Smooth muscle cell (in vitro differentiated cells): ENCODE results near the gene KAZN. TPM values are rescaled to one million over a fixed set of nuclear protein-coding genes. Genes with fewer than 3 reads are reported as not detected.

Experiments
- DNase-seq: peaks from one replicate; lab custom pipeline; 2025; ENCODE audit not compliant: unreplicated experiment; lab: John Stamatoyannopoulos, UW
- H2AFZ ChIP-seq: fragments of 200-600 bp; sonication (generic); 2 replicates; pipeline ENCODE4 v1.6.0; 2016; ENCODE audit warnings: antibody characterized with exemption, low read depth, mild to moderate bottlenecking
- H3F3A ChIP-seq: fragments of 200-600 bp; sonication (generic); 2 replicates; pipeline ENCODE4 v1.6.0; 2017; ENCODE audit warnings: antibody characterized with exemption, low read depth
- H3K27ac ChIP-seq: fragments of 200-600 bp; sonication (generic); 2 replicates; pipeline ENCODE4 v1.5.1; 2016; ENCODE audit warnings: low read depth, mild to moderate bottlenecking
- H3K27me3 ChIP-seq: fragments of 200-600 bp; sonication (generic); 2 replicates; pipeline ENCODE4 v1.6.1; 2016; ENCODE audit warnings: low read depth, mild to moderate bottlenecking
- H3K36me3 ChIP-seq: fragments of 200-600 bp; sonication (generic); 2 replicates; pipeline ENCODE4 v1.5.1; 2016; ENCODE audit warnings: low read depth
- H3K4me1 ChIP-seq: fragments of 200-600 bp; sonication (generic); 2 replicates; pipeline ENCODE4 v1.5.1; 2016; ENCODE audit warnings: low read depth
- H3K4me2 ChIP-seq: fragments of 200-600 bp; sonication (generic); 2 replicates; pipeline ENCODE4 v1.6.0; 2016; ENCODE audit warnings: mild to moderate bottlenecking
- H3K4me3 ChIP-seq: fragments of 200-600 bp; sonication (generic); 2 replicates; pipeline ENCODE4 v1.5.1; 2016; ENCODE audit warnings: mild to moderate bottlenecking
- H3K79me2 ChIP-seq: fragments of 200-600 bp; sonication (generic); 2 replicates; pipeline ENCODE4 v1.6.0; 2016; ENCODE audit warnings: low read depth, mild to moderate bottlenecking
- H3K9ac ChIP-seq: fragments of 200-600 bp; sonication (generic); 2 replicates; pipeline ENCODE4 v1.6.0; 2016; ENCODE audit warnings: low read depth
- H3K9me3 ChIP-seq: fragments of 200-600 bp; sonication (generic); replicated peaks from 2 replicates; pipeline ENCODE4 v1.5.1; 2016; ENCODE audit warnings: low read depth
- H4K20me1 ChIP-seq: fragments of 200-600 bp; sonication (generic); 2 replicates; pipeline ENCODE4 v1.6.0; 2016; ENCODE audit warnings: low read depth
- CTCF ChIP-seq: fragments of 200-600 bp; sonication (generic); IDR thresholded peaks from 2 replicates; pipeline ENCODE4 v1.5.1; 2017; ENCODE audit warnings: borderline replicate concordance, mild to moderate bottlenecking, antibody characterized with exemption; ENCODE audit not compliant: insufficient read depth, poor library complexity, severe bottlenecking
- WGBS: methylation state at CpG from one replicate; pipeline ENCODE4 v1.1.7; 2016; ENCODE audit warnings: low lambda C conversion rate; 5-methylcytosine and 5-hydroxymethylcytosine counted together
- polyA plus RNA-seq: library from polyadenylated mRNA; unstranded; fragments of >200 nt; fragmentation: Nextera tagmentation; extraction: Ambion mirVana; gene quantifications from 2 replicates; pipeline ENCODE4 v1.2.1, GENCODE V29; 2016
- total RNA-seq: library from RNA; depleted of rRNA; stranded (reverse); fragments of >200 nt; gene quantifications from 2 replicates; pipeline ENCODE4 v1.2.3, GENCODE V29; 2014

Gene KAZN
- total and polyA plus RNA-seq, 2 experiments from 2014 or later = 6.3 to 8.2 TPM

GRCh38 chr1:15148004-15148403, 549.5 kb downstream of the KAZN start:
- H3K79me2 ChIP-seq = no peaks in the 10 kb centered on the region
- H3K4me1 ChIP-seq = no peaks in the 10 kb centered on the region
- no peak for DNase-seq
- no peak overlapping the region for H3K4me3 ChIP-seq
- no peaks in the 10 kb centered on the region for H3K27me3 ChIP-seq
- no peak for TF ChIP-seq CTCF
- no peak overlapping the region for H3K4me2 ChIP-seq
- H4K20me1 ChIP-seq = no peaks in the 10 kb centered on the region
- no peaks in the 10 kb centered on the region for H3K9me3 ChIP-seq
- whole genome bisulfite sequencing = 82% methylated on average over 6 of the region's 6 CpGs
- no peak overlapping the region for H3K27ac ChIP-seq
- H3F3A ChIP-seq = peaks cover 15% of the 10 kb centered on the region
- H2AFZ ChIP-seq = no peak overlapping the region
- no peaks in the 10 kb centered on the region for H3K36me3 ChIP-seq
- no peak overlapping the region for H3K9ac ChIP-seq

- H3K27ac ChIP-seq = no peak overlapping the region
- no peak overlapping the region for H3K4me2 ChIP-seq
- H3K4me1 ChIP-seq = no peaks in the 10 kb centered on the region
- no peaks in the 10 kb centered on the region for H3K36me3 ChIP-seq
- no peak overlapping the region for H3K4me3 ChIP-seq
- no peak overlapping the region for H2AFZ ChIP-seq
- no peak overlapping the region for H3K9ac ChIP-seq
- 81% methylated on average over 9 of the region's 9 CpGs for WGBS
- DNase-seq = no peak
- H3K9me3 ChIP-seq = no peaks in the 10 kb centered on the region
- H3K27me3 ChIP-seq = no peaks in the 10 kb centered on the region
- TF ChIP-seq CTCF = no peak
- H4K20me1 ChIP-seq = no peaks in the 10 kb centered on the region
- H3K79me2 ChIP-seq = no peaks in the 10 kb centered on the region
- peaks cover 16% of the 10 kb centered on the region for H3F3A ChIP-seq
Measured at GRCh38 chr1:15148475-15148874, 550.0 kb downstream of the KAZN start.

GRCh38 chr1:15148941-15149340, 550.5 kb downstream of the KAZN start:
- 0% methylated on average over 1 of the region's 1 CpG for WGBS
- Histone ChIP-seq H3K27ac (no peak overlapping the region), H3K9me3 (no peaks in the 10 kb centered on the region), H3K4me2 (no peak overlapping the region), H3K4me1 (no peaks in the 10 kb centered on the region), H3F3A (peaks cover 16% of the 10 kb centered on the region), H3K4me3 (no peak overlapping the region), H3K36me3 (no peaks in the 10 kb centered on the region), H3K27me3 (no peaks in the 10 kb centered on the region), H3K79me2 (no peaks in the 10 kb centered on the region), H2AFZ (no peak overlapping the region), H3K9ac (no peak overlapping the region), H4K20me1 (no peaks in the 10 kb centered on the region)
- TF ChIP-seq CTCF = no peak
- DNase-seq = no peak

- no peaks in the 10 kb centered on the region for H3K4me1 ChIP-seq
- no peak overlapping the region for H3K27ac ChIP-seq
- no peak for TF ChIP-seq CTCF
- peaks cover 6% of the 10 kb centered on the region for H4K20me1 ChIP-seq
- no peaks in the 10 kb centered on the region for H3K36me3 ChIP-seq
- no peaks in the 10 kb centered on the region for H3K27me3 ChIP-seq
- H3K9me3 ChIP-seq = no peaks in the 10 kb centered on the region
- peaks cover 23% of the 10 kb centered on the region for H3F3A ChIP-seq
- no peak overlapping the region for H2AFZ ChIP-seq
- 93% methylated on average over 3 of the region's 3 CpGs for WGBS
- H3K9ac ChIP-seq = no peak overlapping the region
- no peak overlapping the region for H3K4me2 ChIP-seq
- H3K4me3 ChIP-seq = no peak overlapping the region
- H3K79me2 ChIP-seq = no peaks in the 10 kb centered on the region
- DNase-seq = no peak
Measured at GRCh38 chr1:15150376-15150775, 551.9 kb downstream of the KAZN start.
